Measurements from ENCODE around the gene RCAN3. TPM values are rescaled to one million over a fixed set of nuclear protein-coding genes. Genes with fewer than 3 reads are reported as not detected.
"Not testable (repeated sequence)": the region's sequence is repeated elsewhere in the genome, so short reads cannot be mapped to it uniquely, and the experiment has no call there.

Gene RCAN3
- total RNA-seq, 2 donors from 2014 or later, result 152 to 160 TPM

- peaks cover 3% of the 10 kb centered on the region for H3K36me3 Mint-ChIP-seq (ENCODE audit: low read depth)
- no peaks in the 10 kb centered on the region for H3K9me3 ChIP-seq (ENCODE audit: control insufficient read depth, low read length, poor library complexity, severe bottlenecking)
- no peak overlapping the region for H3K27ac Mint-ChIP-seq
- no peaks in the 10 kb centered on the region for H3K27me3 Mint-ChIP-seq
- no peak overlapping the region for H3K4me3 Mint-ChIP-seq
- H3K4me1 Mint-ChIP-seq, result peaks cover 26% of the 10 kb centered on the region
- DNase-seq, result no peak
- no peak for ATAC-seq
These were observed 12.4 kb upstream of the RCAN3 start for GRCh38 chr1:24490101-24490781.

DNA sequence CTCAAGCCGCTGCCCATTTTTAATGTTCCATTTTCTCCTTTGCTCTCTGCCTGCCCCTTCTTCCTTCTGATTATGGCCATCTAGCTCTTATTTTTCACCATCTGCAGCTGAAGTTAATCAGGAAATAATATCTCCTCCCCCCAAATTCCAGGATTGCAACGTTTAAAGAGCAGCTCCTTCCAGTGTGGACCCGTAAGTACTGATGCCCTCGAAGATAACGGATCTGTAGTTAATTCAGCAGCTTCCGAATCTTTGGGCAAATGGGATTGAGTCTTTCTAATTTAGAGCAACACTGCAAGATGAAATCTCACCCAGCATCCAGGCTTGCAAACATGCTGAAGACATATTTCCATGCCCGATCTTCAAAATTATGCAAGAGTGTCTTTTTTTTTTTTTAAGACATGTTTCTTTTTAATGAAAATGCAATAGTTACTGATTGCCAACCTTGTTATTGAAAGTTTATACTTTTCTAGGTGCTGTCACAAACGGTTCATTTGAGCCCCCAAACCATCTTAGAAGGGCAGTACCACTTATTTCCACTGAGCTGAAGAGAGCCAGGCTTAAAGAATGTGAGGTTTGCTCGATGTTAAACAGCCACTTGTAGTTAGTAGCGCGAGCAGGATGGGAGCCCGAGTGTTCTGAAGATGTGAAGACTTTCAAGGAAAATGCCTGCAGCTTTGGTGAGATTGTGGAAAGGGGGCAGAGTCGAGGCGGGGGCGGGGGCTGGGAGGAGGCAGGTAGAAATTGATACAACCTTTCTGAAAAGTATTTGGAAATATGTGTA lies 10.9 kb upstream of the RCAN3 start:
- ATAC-seq, result no peak
- no peak overlapping the region for H3K4me3 Mint-ChIP-seq

GRCh38 chr1:24492935-24493334 lies 9.7 kb upstream of the RCAN3 start:
- not testable (repeated sequence) for H3K36me3 Mint-ChIP-seq (ENCODE audit: low read depth); H3K27me3 Mint-ChIP-seq; H3K4me3 Mint-ChIP-seq; H3K9me3 ChIP-seq (ENCODE audit: control insufficient read depth, low read length, poor library complexity, severe bottlenecking); ATAC-seq; H3K27ac Mint-ChIP-seq; DNase-seq
- H3K4me1 Mint-ChIP-seq, result peaks cover 10% of the 10 kb centered on the region

More for the DNA sequence above, 10.9 kb upstream of the RCAN3 start:
- Mint-ChIP-seq H3K36me3 (ENCODE audit: low read depth) (peaks cover 3% of the 10 kb centered on the region), H3K27me3 (no peaks in the 10 kb centered on the region), H3K27ac (no peak overlapping the region), H3K4me1 (peaks cover 16% of the 10 kb centered on the region)
- no peak for DNase-seq
- H3K9me3 ChIP-seq (ENCODE audit: control insufficient read depth, low read length, poor library complexity, severe bottlenecking), result no peaks in the 10 kb centered on the region

DNA sequence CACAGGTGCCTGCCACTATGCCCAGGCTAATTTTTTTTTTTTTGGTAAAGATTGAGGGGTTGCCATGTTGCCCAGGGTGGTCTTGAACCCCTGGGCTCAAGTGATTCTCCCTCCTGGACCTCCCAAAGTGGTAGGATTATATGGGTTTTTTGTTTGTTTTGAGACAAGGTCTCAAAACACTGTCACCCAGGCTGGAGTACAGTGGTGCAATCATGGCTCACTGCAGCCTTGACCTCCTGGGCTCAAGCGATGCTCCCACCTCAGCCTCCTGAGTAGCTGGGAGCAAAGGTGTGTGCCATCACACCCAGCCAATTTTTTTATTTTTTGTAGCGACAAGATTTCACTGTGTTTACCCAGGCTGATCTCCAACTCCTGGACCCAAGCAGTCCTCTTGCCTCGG lies 8.9 kb upstream of the RCAN3 start:
- DNase-seq (no peak), ATAC-seq (no peak)
- H3K27ac Mint-ChIP-seq, result no peak overlapping the region
- peaks cover 8% of the 10 kb centered on the region for H3K4me1 Mint-ChIP-seq
- H3K36me3 Mint-ChIP-seq (ENCODE audit: low read depth), result peaks cover 3% of the 10 kb centered on the region
- H3K27me3 Mint-ChIP-seq, result no peaks in the 10 kb centered on the region
- no peak overlapping the region for H3K4me3 Mint-ChIP-seq
- no peaks in the 10 kb centered on the region for H3K9me3 ChIP-seq (ENCODE audit: control insufficient read depth, low read length, poor library complexity, severe bottlenecking)

DNA sequence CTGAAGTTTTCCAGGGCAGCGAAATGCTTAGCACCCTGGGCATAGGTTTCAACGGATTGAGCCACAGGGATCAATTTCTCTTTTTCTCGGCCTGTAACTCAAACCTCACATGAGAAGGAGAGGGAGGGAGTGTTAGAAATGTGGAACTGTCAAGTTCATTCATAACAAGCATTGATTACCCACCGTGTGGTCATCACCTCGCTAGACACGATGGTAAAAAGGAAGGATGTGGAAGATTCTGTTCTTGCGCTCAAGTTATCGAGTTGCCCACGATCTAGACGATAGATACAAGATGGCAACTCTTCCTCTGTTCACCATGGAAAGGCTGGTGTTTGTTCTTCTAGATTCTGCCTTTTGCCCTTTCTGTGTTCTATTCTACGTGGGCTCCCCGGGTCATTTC lies 4.0 kb upstream of the RCAN3 start:
- ATAC-seq, result no peak
- no peak for DNase-seq
- Mint-ChIP-seq H3K4me3 (no peak overlapping the region), H3K27me3 (no peaks in the 10 kb centered on the region), H3K27ac (no peak overlapping the region), H3K36me3 (ENCODE audit: low read depth) (peaks cover 2% of the 10 kb centered on the region), H3K4me1 (peaks cover 28% of the 10 kb centered on the region)
- no peaks in the 10 kb centered on the region for H3K9me3 ChIP-seq (ENCODE audit: control insufficient read depth, low read length, poor library complexity, severe bottlenecking)

DNA sequence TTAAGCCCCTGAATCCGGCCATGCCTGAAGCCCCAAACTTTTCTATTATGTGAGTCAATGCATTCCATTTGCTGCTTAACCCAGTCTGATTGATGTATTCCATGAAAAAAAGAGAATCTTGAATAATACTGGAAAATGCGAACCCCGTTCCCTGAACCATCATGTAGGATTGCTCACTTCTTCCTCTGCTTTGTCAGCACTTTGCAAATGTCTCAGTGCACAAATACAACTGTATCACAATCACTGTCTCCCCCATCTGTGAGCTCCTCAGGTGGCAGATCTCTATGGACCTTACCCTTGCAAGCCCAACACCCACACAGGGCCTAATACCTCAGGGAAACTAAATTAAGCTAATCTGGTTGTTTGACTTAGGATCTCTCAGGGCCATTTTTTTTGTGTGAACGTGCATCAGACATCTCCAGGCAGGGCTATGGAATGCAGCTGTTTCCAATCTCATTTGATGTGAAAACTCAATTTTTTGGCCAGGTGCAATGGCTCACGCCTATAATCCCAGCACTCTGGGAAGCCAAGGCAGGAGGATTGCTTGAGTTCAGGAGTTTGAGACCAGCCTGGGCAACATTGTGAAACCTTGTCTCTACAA lies 2.1 kb upstream of the RCAN3 start:
- ATAC-seq, result no peak
- DNase-seq, result no peak
- H3K4me3 Mint-ChIP-seq, result peak overlapping the region; percentile 92
- H3K36me3 Mint-ChIP-seq (ENCODE audit: low read depth), result peaks cover 2% of the 10 kb centered on the region
- H3K27me3 Mint-ChIP-seq, result no peaks in the 10 kb centered on the region
- peaks cover 39% of the 10 kb centered on the region for H3K4me1 Mint-ChIP-seq
- no peaks in the 10 kb centered on the region for H3K9me3 ChIP-seq (ENCODE audit: control insufficient read depth, low read length, poor library complexity, severe bottlenecking)
- peak overlapping the region; percentile 98 for H3K27ac Mint-ChIP-seq

- Mint-ChIP-seq H3K4me1 (peaks cover 44% of the 10 kb centered on the region), H3K4me3 (peak overlapping the region; percentile 92), H3K27me3 (no peaks in the 10 kb centered on the region), H3K27ac (peak overlapping the region; percentile 98), H3K36me3 (ENCODE audit: low read depth) (peaks cover 2% of the 10 kb centered on the region)
- H3K9me3 ChIP-seq (ENCODE audit: control insufficient read depth, low read length, poor library complexity, severe bottlenecking), result no peaks in the 10 kb centered on the region
- ATAC-seq, result no peak
- peak in 1 of 3 donors; percentile 20 for DNase-seq
These were observed 1.1 kb upstream of the RCAN3 start for GRCh38 chr1:24501371-24502064.

GRCh38 chr1:24502065-24502708 lies 449 bp upstream of the RCAN3 start:
- peak overlapping the region; percentile 92 for H3K4me3 Mint-ChIP-seq
- H3K9me3 ChIP-seq (ENCODE audit: control insufficient read depth, low read length, poor library complexity, severe bottlenecking), result no peaks in the 10 kb centered on the region
- DNase-seq (peak; percentile 75 to 85 (median 80)), ATAC-seq (peak; percentile 78)
- H3K36me3 Mint-ChIP-seq (ENCODE audit: low read depth), result peaks cover 2% of the 10 kb centered on the region
- peaks cover 49% of the 10 kb centered on the region for H3K4me1 Mint-ChIP-seq
- no peaks in the 10 kb centered on the region for H3K27me3 Mint-ChIP-seq
- peak overlapping the region; percentile 98 for H3K27ac Mint-ChIP-seq

- no peaks in the 10 kb centered on the region for H3K9me3 ChIP-seq (ENCODE audit: control insufficient read depth, low read length, poor library complexity, severe bottlenecking)
- no peaks in the 10 kb centered on the region for H3K27me3 Mint-ChIP-seq
- H3K4me3 Mint-ChIP-seq, result peak overlapping the region; percentile 98
- peaks cover 57% of the 10 kb centered on the region for H3K4me1 Mint-ChIP-seq
- peak; percentile 14 for ATAC-seq
- peak in 1 of 3 donors; percentile 43 for DNase-seq
- peak overlapping the region; percentile 99 for H3K27ac Mint-ChIP-seq
- peaks cover 2% of the 10 kb centered on the region for H3K36me3 Mint-ChIP-seq (ENCODE audit: low read depth)
These were observed 569 bp downstream of the RCAN3 start for GRCh38 chr1:24503059-24503751.

- peak overlapping the region; percentile 99 for H3K27ac Mint-ChIP-seq
- H3K9me3 ChIP-seq (ENCODE audit: control insufficient read depth, low read length, poor library complexity, severe bottlenecking), result no peaks in the 10 kb centered on the region
- H3K27me3 Mint-ChIP-seq, result no peaks in the 10 kb centered on the region
- DNase-seq (no peak), ATAC-seq (no peak)
- peaks cover 64% of the 10 kb centered on the region for H3K4me1 Mint-ChIP-seq
- peaks cover 2% of the 10 kb centered on the region for H3K36me3 Mint-ChIP-seq (ENCODE audit: low read depth)
- peak overlapping the region; percentile 98 for H3K4me3 Mint-ChIP-seq
These were observed 1.4 kb downstream of the RCAN3 start for GRCh38 chr1:24503870-24504523.

DNA sequence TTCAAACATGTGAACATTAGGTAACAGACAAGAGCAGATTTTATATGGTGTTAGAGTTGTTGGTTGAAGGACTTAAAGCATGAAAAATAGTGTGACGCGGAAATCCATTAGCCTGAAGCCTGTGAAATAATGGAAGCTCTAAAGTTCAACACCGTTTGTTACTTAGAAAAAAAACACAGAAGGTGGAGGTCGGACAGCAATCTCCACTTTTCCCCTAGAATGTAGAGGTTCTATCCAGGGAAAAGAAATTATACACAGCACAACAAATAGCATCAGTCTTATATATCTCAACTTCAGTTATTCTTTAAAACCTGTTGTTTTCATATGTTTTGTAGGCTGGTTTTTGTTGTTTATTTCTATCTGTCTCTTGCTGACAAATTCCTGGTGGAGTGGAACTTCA lies 1.9 kb downstream of the RCAN3 start:
- DNase-seq (no peak), ATAC-seq (no peak)
- peak overlapping the region; percentile 99 for H3K27ac Mint-ChIP-seq
- no peaks in the 10 kb centered on the region for H3K27me3 Mint-ChIP-seq
- H3K36me3 Mint-ChIP-seq (ENCODE audit: low read depth), result peaks cover 2% of the 10 kb centered on the region
- peaks cover 66% of the 10 kb centered on the region for H3K4me1 Mint-ChIP-seq
- H3K9me3 ChIP-seq (ENCODE audit: control insufficient read depth, low read length, poor library complexity, severe bottlenecking), result no peaks in the 10 kb centered on the region
- peak overlapping the region; percentile 98 for H3K4me3 Mint-ChIP-seq

- Mint-ChIP-seq H3K36me3 (ENCODE audit: low read depth) (peaks cover 6% of the 10 kb centered on the region), H3K4me1 (peaks cover 70% of the 10 kb centered on the region), H3K27me3 (no peaks in the 10 kb centered on the region), H3K4me3 (peak overlapping the region; percentile 90), H3K27ac (peak overlapping the region; percentile 99)
- ATAC-seq (no peak), DNase-seq (no peak)
- no peaks in the 10 kb centered on the region for H3K9me3 ChIP-seq (ENCODE audit: control insufficient read depth, low read length, poor library complexity, severe bottlenecking)
These were observed 3.2 kb downstream of the RCAN3 start for GRCh38 chr1:24505816-24506215.

Measured in T-helper 17 cell (primary cell).